HG02798 (cell line): ENCODE data around the gene GRHL3.

Experiments
- ATAC-seq: cut with Tn5 transposase; IDR thresholded peaks from one replicate; pipeline ENCODE4 v1.9.1; 2021; ENCODE audit warnings: mild to moderate bottlenecking; ENCODE audit not compliant: unreplicated experiment, poor library complexity

GRHL3 gene

GRCh38 chr1:24364975-24365678 is 46.0 kb downstream of the GRHL3 start:
- ATAC-seq = peak; percentile 55

DNA sequence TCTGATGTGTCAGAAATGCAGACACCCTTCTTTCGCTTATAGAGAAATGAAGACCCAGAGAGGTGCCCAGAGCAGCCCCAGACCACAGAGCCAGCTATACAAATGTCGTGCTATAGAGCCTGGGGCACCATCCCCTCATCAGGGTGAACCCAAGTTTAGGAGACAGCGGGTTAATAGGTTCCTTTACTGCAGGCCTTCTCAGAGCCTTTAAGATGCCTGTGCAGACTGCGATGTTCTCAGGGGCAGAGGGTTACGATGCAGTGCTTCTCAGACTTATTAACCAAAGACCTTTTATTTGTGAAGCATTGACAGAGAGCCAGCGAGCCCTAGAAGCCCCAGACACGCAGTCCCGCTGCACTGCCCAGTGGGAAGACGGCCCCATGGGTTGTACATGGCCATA is 47.5 kb downstream of the GRHL3 start:
- no peak for ATAC-seq

- ATAC-seq = no peak
Observed at GRCh38 chr1:24369199-24369598, 50.0 kb downstream of the GRHL3 start.

GRCh38 chr1:24369801-24370200 is 50.6 kb downstream of the GRHL3 start:
- ATAC-seq = no peak

GRCh38 chr1:24373044-24373443 is 53.9 kb downstream of the GRHL3 start:
- no peak for ATAC-seq

- no peak for ATAC-seq
Observed at GRCh38 chr1:24373710-24374109, 54.6 kb downstream of the GRHL3 start.

DNA sequence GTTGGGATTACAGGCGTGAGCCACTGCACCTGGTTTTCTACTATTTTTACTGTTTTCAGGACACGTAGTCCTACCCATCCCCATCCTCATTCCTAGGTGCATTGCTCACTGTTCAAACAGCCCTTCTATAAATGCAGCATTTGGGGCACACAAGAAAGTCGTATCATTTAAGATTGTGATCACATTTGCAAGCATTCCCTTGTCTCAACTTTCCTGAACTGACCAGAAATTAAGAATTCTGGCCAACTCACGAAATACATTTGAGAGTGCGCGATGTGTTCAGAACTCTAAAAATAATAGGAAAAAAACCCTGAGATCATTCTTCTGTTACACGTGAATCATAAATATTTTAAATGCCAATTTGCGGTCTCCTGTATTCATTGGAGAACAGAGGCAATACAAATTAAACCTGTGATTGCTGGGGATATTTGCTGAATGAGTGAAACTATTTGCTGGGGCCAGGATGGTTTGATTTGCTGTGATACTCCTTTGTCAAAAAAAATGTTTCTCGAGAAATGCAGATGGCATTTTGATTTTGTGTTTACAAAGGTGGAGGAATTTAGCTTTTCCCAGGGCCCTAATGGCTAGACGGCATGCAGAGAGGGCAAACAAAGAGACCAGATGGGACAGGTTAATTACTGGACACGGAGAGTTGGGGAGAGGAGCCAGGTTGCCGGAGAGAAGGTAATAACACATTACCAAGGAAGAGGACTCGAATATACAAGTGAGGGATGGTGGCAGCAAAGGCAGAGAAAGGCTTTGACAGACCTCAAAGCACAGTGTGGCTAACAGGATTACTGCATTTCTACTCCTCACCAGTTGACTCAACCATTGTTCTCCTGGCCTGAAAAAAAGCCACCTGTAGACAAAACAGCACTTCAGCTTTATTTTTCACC is 56.0 kb downstream of the GRHL3 start:
- ATAC-seq = no peak

- no peak for ATAC-seq
Observed at GRCh38 chr1:24379733-24380315, 60.7 kb downstream of the GRHL3 start.

DNA sequence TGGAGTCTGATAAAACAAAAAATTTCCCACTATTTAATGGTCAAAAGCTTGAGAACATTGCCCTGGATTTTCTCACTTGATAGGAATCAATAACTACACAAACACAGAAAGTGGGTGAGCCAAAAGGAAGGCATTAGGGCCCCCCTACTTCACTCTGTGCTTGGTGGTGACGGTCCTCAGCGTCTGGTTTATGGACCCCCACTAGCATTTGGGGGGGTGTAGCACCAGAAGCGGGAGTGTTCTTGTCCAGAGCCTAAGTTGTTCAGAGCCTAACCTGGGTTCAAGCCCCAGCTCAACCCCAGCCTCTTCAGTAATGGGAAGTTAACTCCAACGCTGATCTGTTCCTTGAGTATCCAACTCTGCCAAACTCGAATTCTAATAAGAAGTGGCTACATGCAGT is 61.4 kb downstream of the GRHL3 start:
- no peak for ATAC-seq

- no peak for ATAC-seq
Observed at GRCh38 chr1:24381256-24381655, 62.1 kb downstream of the GRHL3 start.

GRCh38 chr1:24382165-24382577 is 63.0 kb downstream of the GRHL3 start:
- no peak for ATAC-seq

- no peak for ATAC-seq
Observed at GRCh38 chr1:24383381-24383940, 64.3 kb downstream of the GRHL3 start.

DNA sequence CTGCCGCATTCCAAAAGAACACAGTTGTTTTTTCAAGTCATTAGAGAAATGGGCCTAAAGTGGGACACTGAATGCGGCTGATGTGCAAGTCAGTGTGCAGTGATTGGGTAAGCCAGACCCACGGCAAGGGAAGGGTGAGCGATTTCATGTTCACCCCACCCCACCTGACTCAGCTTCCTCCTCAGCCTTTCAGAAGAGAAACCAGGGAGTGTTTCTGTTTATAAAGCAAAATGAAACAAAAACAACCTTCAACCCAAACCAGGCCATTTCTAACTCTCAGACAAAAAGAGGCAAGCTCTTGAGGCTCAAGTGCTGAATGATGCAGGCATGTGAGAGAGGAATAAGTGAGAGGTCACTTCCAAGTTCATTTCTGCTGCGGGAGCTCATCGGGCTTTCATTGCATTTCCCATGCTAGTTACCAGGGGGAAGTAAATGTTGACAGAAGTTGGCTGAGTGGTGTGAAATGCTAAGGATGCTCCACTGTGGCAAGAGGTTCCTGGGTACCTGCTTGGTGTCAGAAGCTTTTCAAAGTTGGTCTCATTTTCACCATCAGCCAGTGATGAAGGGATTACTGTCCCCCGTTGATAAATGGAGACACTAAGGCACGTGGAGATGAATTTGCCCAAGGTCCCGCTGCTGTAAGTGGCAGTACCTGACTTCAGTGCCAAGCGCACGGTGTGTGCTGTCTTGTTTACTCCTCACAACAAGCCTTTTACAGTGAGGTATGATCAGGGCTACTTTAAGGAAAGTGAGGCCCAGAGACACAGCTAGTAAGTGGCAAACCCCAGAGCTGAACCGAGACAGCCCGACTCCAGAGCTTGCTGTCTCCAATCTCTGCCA is 65.3 kb downstream of the GRHL3 start:
- ATAC-seq = peak; percentile 69

- no peak for ATAC-seq
Observed at GRCh38 chr1:24385160-24385940, 66.2 kb downstream of the GRHL3 start.

GRCh38 chr1:24386241-24386640 is 67.1 kb downstream of the GRHL3 start:
- no peak for ATAC-seq

DNA sequence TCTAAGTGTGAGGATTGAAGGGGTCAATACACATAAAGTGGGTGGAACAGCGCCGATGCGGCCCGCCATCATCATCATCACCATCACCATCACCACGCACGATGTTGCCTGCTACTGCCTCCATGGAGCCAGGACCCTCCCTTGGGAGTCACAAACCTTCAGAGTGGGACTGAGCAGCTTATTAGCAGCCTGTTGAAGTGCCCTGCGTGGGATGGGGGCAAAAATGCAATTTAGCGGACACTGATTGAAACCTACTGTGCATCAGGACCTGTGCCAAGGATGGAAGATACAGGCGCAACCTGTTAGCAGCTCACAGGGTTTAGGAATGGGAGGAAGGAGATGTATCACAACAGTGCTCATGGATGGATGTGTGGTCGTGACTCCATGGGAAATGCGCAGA is 67.8 kb downstream of the GRHL3 start:
- ATAC-seq = no peak

- ATAC-seq = no peak
Observed at GRCh38 chr1:24387636-24388175, 68.5 kb downstream of the GRHL3 start.

DNA sequence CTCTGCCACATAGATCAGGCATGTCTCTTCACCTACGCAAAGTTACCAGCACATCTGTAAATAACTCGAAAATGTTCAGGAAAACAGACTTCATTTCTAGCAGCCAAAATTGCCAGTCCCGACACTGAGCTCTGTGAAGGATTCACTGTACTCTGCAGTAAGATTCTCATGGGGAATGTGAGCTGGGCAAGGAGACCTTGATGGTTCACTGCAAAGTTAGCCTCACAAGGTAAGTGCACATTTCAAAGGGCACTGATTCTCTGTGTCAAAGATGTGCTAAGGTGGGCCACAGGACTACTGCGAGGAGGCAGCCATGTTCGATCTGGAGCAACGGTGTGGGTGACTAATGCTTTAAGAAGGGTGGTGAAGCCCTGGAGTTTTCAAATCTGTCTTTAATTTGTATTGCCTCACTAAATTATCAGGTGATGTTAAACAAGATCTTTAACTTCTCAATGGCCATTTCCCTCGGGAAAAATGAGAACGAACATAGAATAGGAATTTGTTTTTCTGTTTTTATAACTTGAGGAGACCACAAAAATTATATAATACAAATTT is 69.3 kb downstream of the GRHL3 start:
- ATAC-seq = no peak

GRCh38 chr1:24389231-24389678 is 70.1 kb downstream of the GRHL3 start:
- ATAC-seq = no peak
